A549 treated with dexamethasone at 1 μM for 4 hours (cell line): ENCODE results near the gene GNPTG. TPM values are rescaled to one million over a fixed set of nuclear protein-coding genes. Genes with fewer than 3 reads are reported as not detected.

Source experiments
- total RNA-seq: library from RNA; stranded (reverse); fragments of 200-300 nt; extraction: Qiagen RNA extraction; gene quantifications from 5 replicates; pipeline ENCODE4 v1.2.3, GENCODE V29; 2022

Gene GNPTG
- 22.2 to 36.5 TPM (median 32.1 TPM) in 5 replicates for total RNA-seq

GRCh38 chr16:1351582-1352362 lies at the start of gene GNPTG, which contains the start of gene TSR3:
TSS of gene GNPTG (plus strand) at chr16:1351931. CDS start at chr16:1351966, 35 bp downstream.
TSS of gene TSR3 (minus strand) at chr16:1351878. CDS start at chr16:1351804, 74 bp downstream.

DNA sequence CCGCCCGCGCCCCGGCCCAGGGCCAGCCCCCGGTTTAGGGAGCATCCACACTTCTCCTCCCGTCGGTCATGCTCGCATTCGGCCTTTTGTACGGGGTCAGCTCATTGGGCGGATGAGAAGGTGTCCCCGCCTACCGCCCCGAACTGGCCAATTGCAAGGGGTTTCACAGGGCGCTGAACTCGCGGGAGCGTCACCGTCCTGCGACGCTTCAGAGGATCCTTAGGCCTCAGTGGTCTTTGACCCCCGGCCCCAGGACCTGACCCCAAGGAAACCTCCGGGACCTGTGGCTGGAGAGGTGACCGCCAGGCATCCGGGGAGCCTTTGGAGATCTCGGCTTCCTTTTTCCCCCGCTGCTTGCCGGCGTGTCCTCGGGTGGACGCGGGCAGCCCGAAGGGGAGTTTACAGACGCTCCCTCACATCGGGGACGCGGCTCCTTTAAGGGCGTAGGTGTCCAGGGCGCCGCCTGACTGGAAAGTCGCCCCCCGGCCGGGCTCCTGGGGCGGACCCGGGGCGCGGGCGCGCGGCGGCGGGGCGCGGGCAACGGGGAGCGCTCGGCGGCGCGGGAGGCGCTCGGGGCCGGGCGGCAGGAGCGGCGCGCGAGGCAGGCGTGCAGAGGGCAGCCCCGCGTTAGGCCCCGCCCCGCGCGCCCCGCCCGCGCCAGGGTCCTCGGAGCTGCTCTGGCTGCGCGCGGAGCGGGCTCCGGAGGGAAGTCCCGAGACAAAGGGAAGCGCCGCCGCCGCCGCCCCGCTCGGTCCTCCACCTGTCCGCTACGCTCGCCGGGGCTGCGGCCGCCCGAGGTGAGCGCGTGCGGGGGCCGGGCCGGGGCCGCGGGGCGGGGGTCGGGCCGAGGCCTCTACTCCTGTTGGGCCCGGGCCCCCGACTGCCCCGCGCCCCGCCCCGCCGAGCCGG lies 42.5 kb upstream of the GNPTG start, which contains the start of gene UBE2I:
Gene UBE2I, plus strand, starts transcription at position 660 of the 909 bp plus-strand sequence. CDS start 4,395 bp downstream, outside the sequence.

GRCh38 chr16:1333149-1333812 lies 18.4 kb upstream of the GNPTG start, which contains the start of gene BAIAP3:
TSS of gene BAIAP3 (plus strand) at chr16:1333645. CDS start at chr16:1338550, 4,905 bp downstream.

Other genes starting within 250 kb of the GNPTG start
- 9.5 to 19.7 TPM (median 17.4 TPM) in 5 replicates for gene CACNA1H, start 198.8 kb upstream of the GNPTG start, total RNA-seq
- gene TPSG1, start 126.7 kb upstream of the GNPTG start, total RNA-seq: 0.08 to 0.09 TPM in 2 of 5 replicates, not detected in the others
- gene TPSB2, start 121.7 kb upstream of the GNPTG start, total RNA-seq: 0.12 TPM in 1 of 5 replicates, not detected in the others
- 0.11 to 0.27 TPM (median 0.13 TPM) in 3 of 5 replicates, not detected in the others for gene TPSAB1, start 111.2 kb upstream of the GNPTG start, total RNA-seq
- not detected in 5 replicates for gene TPSD1, start 95.9 kb upstream of the GNPTG start, total RNA-seq
- 161 to 189 TPM (median 172 TPM) in 5 replicates for gene UBE2I, start 42.3 kb upstream of the GNPTG start, total RNA-seq
- gene BAIAP3, start 18.3 kb upstream of the GNPTG start, total RNA-seq: 0.39 to 1.1 TPM (median 0.97 TPM) in 5 replicates
- 57.0 to 92.2 TPM (median 86.4 TPM) in 5 replicates for gene TSR3, start 53 bp upstream of the GNPTG start, total RNA-seq
- 17.3 to 29.2 TPM (median 26.5 TPM) in 5 replicates for gene UNKL, start 62.8 kb downstream of the GNPTG start, total RNA-seq
- 33.1 to 35.0 TPM (median 33.9 TPM) in 5 replicates for gene UQCC4, start 68.8 kb downstream of the GNPTG start, total RNA-seq
- not detected in 5 replicates for gene PERCC1, start 79.1 kb downstream of the GNPTG start, total RNA-seq
- 0.07 to 0.34 TPM (median 0.11 TPM) in 5 replicates for gene CCDC154, start 92.6 kb downstream of the GNPTG start, total RNA-seq
- 41.1 to 73.1 TPM (median 66.8 TPM) in 5 replicates for gene CLCN7, start 123.1 kb downstream of the GNPTG start, total RNA-seq
- not detected in 5 replicates for gene PTX4, start 137.0 kb downstream of the GNPTG start, total RNA-seq
- gene TELO2, start 141.4 kb downstream of the GNPTG start, total RNA-seq: 22.4 to 37.9 TPM (median 33.0 TPM) in 5 replicates
- 0.07 to 0.17 TPM (median 0.11 TPM) in 5 replicates for gene TMEM204, start 181.7 kb downstream of the GNPTG start, total RNA-seq